Ishikawa (cell line): ENCODE measurements around the gene PTBP3.

Experiments
- CEBPB ChIP-seq: IDR thresholded peaks from 2 replicates; pipeline ENCODE4 v1.6.1; 2012
- CREB1 ChIP-seq: IDR thresholded peaks from 2 replicates; pipeline ENCODE4 v1.6.1; 2012; ENCODE audit warnings: low read depth
- EGR1 ChIP-seq: IDR thresholded peaks from 2 replicates; pipeline ENCODE4 v1.6.1; 2012
- EP300 ChIP-seq: IDR thresholded peaks from 2 replicates; pipeline ENCODE4 v1.6.1; 2012; ENCODE audit warnings: borderline replicate concordance
- FOXM1 ChIP-seq: IDR thresholded peaks from 2 replicates; pipeline ENCODE4 v1.6.1; 2012; ENCODE audit warnings: low read depth, borderline replicate concordance
- NFIC ChIP-seq: IDR thresholded peaks from 2 replicates; pipeline ENCODE4 v1.6.1; 2012
- RAD21 ChIP-seq: IDR thresholded peaks from 2 replicates; pipeline ENCODE4 v1.6.1; 2012; ENCODE audit warnings: low read depth
- TAF1 ChIP-seq: IDR thresholded peaks from 2 replicates; pipeline ENCODE4 v1.6.1; 2012; ENCODE audit warnings: low read depth, mild to moderate bottlenecking
- TCF12 ChIP-seq: IDR thresholded peaks from 2 replicates; pipeline ENCODE4 v1.6.1; 2012; ENCODE audit warnings: low read depth
- TEAD4 ChIP-seq: IDR thresholded peaks from 2 replicates; pipeline ENCODE4 v1.6.1; 2012
- YY1 ChIP-seq: IDR thresholded peaks from 2 replicates; pipeline ENCODE4 v1.6.1; 2012; ENCODE audit warnings: low read depth
- ZBTB7A ChIP-seq: IDR thresholded peaks from 2 replicates; pipeline ENCODE4 v1.6.1; 2012; ENCODE audit warnings: low read depth
- TF ChIP-seq, protein P1 (sequence below): IDR thresholded peaks from 2 replicates; pipeline ENCODE4 v1.6.1; 2012
- TF ChIP-seq, protein P2 (sequence below): IDR thresholded peaks from 2 replicates; pipeline ENCODE4 v1.6.1; 2012
- TF ChIP-seq, protein P3 (sequence below): IDR thresholded peaks from 2 replicates; pipeline ENCODE4 v1.6.1; 2012; ENCODE audit warnings: low read depth, mild to moderate bottlenecking

PTBP3 gene

DNA sequence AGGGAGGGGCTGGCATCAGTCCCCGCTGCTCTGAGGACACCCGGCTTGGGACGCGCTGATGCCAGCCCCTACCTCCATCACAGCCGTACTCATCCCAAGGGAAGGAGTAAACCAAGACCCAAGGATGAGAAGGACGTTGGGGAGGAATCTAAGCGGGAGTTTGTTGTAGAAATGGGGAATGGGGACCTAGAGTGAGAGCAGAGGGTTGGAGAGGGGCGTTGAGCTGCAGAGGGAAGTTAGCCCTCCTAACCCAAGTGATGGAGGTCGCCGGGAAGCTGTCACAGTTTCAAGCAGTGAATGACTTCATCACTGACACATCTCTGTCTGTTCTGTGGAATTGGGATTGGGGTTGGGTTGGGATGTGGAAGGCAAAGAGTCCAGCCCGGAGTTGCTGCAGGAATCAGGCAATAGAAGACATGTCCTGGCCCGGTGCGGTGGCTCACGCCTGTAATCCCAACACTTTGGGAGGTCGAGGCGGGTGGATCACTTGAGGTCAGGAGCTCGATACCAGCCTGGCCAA lies 157.6 kb downstream of the PTBP3 start:
- no peak for TF ChIP-seq YY1
- TF ChIP-seq EP300, result no peak
- TF ChIP-seq ZBTB7A, result no peak
- no peak for TF ChIP-seq EGR1
- TF ChIP-seq NFIC, result no peak
- no peak for TF ChIP-seq CREB1
- TF ChIP-seq TEAD4, result no peak
- TF ChIP-seq, protein P1, sequence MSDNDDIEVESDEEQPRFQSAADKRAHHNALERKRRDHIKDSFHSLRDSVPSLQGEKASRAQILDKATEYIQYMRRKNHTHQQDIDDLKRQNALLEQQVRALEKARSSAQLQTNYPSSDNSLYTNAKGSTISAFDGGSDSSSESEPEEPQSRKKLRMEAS, result no peak
- TF ChIP-seq CEBPB, result no peak
- TF ChIP-seq, protein P2, sequence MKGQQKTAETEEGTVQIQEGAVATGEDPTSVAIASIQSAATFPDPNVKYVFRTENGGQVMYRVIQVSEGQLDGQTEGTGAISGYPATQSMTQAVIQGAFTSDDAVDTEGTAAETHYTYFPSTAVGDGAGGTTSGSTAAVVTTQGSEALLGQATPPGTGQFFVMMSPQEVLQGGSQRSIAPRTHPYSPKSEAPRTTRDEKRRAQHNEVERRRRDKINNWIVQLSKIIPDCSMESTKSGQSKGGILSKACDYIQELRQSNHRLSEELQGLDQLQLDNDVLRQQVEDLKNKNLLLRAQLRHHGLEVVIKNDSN, result no peak
- TF ChIP-seq, protein P3, sequence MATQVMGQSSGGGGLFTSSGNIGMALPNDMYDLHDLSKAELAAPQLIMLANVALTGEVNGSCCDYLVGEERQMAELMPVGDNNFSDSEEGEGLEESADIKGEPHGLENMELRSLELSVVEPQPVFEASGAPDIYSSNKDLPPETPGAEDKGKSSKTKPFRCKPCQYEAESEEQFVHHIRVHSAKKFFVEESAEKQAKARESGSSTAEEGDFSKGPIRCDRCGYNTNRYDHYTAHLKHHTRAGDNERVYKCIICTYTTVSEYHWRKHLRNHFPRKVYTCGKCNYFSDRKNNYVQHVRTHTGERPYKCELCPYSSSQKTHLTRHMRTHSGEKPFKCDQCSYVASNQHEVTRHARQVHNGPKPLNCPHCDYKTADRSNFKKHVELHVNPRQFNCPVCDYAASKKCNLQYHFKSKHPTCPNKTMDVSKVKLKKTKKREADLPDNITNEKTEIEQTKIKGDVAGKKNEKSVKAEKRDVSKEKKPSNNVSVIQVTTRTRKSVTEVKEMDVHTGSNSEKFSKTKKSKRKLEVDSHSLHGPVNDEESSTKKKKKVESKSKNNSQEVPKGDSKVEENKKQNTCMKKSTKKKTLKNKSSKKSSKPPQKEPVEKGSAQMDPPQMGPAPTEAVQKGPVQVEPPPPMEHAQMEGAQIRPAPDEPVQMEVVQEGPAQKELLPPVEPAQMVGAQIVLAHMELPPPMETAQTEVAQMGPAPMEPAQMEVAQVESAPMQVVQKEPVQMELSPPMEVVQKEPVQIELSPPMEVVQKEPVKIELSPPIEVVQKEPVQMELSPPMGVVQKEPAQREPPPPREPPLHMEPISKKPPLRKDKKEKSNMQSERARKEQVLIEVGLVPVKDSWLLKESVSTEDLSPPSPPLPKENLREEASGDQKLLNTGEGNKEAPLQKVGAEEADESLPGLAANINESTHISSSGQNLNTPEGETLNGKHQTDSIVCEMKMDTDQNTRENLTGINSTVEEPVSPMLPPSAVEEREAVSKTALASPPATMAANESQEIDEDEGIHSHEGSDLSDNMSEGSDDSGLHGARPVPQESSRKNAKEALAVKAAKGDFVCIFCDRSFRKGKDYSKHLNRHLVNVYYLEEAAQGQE, result no peak
- TF ChIP-seq FOXM1, result no peak
- no peak for TF ChIP-seq TAF1
- TF ChIP-seq RAD21, result no peak
- TF ChIP-seq TCF12, result no peak

DNA sequence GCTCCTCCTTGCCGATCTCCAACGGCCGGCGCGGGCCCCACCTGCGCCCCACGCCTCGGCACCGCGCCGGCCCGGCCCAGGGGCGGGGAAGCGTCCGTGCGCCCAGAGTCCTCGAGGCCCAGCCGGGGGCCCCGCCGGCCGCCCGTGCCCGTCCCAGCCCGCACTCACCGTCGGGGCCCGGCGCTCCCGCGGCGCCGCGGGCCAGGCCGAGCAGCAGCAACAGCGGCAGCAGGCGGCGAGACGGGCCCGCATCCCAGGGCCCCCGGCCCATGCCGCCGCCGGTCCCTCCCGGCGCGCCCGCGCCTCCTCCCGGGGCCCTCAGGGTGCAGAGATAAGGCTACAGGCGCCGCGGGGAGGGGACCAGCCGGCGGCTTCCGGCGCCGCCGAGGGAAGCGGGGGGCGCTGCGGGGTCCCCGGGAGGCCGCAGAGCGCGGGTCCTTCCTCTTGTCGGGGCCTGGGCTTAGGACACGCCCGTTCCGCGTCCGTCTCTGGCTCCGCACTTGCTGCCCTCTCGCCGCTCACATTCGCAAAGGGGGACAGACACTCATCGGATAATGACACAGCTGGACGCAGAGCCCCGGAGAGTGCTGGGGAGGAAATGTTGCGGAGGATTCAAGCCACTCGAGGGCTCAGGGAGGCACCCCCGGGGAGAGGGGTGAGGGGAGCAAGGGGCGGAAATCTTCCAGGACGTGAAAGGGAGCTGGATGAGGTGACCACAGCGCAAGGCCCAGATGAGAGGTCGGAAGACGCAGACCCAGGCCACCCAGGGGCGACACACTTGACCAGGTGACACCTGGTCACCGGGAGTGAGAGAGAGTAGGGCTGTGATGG lies 158.2 kb downstream of the PTBP3 start, which contains the start of gene SUSD1:
Gene SUSD1 (minus strand): TSS at position 333 of the 831 bp plus-strand sequence. CDS start 62 bp downstream, at position 271.
- no peak for TF ChIP-seq NFIC
- TF ChIP-seq, protein P1, result peak; percentile 5; the same call in 1 of the 2 replicates
- TF ChIP-seq ZBTB7A, result peak; percentile 62; the same call in 1 of the 2 replicates
- no peak for TF ChIP-seq CREB1

DNA sequence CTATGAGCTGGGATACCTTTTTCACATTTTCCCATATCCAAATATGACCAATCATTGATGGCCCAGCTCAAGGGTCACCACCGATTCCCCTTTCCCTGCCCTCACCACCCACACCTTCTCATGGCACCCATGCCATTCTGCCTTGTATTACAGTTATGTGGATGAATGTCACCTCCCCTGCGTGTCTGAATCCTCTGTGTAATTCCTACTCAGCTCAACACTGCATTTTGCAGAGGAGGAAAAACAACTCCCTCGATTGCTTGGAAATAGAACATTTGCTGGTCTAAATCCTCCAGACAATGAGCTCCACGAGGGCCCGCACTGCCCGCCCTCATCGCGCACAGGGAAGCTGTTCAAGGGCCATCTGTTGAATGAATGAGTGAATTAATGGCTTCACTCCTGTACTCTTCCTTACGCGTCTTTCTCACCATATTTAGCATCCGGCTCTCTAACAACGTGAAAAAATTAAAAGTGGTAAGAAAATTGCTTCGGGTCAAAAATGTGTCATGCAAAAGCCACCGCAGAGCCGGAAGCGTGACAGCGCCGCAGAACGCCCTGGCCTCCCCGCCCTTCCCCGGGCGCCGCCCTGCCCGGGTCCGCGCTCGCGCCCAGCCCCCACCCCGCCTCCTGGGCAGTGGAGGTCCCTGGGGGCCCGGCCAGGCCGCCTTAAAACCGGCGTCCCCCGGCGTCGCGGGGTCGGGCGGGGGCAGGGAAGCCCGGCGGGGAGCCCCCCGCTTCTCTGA lies 159.0 kb downstream of the PTBP3 start:
- no peak for TF ChIP-seq NFIC
- TF ChIP-seq, protein P1, result peak; percentile 64
- TF ChIP-seq ZBTB7A, result no peak
- no peak for TF ChIP-seq RAD21
- peak; percentile 31; the same call in 1 of the 2 replicates for TF ChIP-seq TCF12

DNA sequence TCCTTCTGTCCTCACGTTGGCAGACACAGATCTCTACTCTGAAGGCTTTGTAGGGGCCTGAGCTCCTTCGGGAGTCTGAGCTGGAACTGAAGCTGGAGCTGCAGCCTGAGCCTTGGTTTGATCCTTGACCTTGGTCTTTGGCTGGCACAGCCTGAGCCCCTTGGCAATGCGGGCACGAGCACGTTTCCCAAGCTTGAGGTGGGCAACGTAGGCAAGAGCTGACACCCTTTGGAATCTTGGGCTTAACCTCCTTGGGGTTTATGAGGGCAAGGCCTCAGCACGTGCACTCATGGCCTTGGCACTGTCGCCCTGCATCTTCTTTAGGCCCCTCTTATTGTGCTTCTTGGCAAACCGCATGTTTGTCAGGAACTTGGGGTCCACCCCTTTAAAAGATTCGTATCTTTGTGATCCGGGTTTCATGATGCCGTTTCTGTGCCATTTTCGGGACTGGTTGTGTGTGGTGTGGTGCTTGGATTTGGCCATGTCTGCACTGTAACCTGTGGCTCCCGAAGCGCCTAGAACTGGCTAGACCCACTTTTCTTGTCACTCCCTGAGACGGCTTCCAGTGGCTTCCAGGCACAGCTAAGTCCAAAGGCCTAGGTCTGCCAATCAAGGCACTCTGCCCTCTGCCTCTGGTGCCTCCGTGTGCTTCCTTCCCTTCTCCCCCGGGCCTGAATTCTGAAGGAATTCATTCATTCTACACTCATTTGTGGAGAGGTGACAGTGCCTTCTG lies 159.8 kb downstream of the PTBP3 start:
- TF ChIP-seq TCF12, result no peak
- TF ChIP-seq FOXM1, result no peak
- no peak for TF ChIP-seq EP300
- TF ChIP-seq, protein P2, result no peak
- TF ChIP-seq CREB1, result no peak
- TF ChIP-seq TEAD4, result no peak
- no peak for TF ChIP-seq NFIC
- TF ChIP-seq, protein P3, result no peak
- TF ChIP-seq TAF1, result no peak
- TF ChIP-seq ZBTB7A, result no peak
- TF ChIP-seq RAD21, result no peak

DNA sequence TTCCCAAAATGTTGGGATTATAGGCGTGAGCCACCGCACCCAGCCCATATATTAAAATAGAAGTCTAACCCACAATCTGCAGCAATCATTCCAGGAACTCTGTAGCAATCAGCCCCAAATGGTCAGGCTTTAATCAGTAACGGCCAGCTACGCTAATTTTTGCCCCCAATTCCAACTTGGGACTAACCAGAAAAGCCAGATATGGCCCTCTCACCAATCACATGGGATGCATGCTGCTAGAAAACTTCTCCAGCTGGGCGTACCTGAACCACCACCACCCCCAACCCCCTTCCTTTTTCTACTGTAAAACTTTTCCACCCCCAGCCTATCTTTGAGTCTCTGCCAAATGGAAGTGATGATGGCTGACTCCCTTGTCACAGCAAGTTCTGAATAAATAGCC lies 162.5 kb downstream of the PTBP3 start:
- TF ChIP-seq EP300 (no peak), NFIC (no peak), CEBPB (no peak), TEAD4 (no peak), RAD21 (no peak), EGR1 (no peak), FOXM1 (no peak), CREB1 (no peak), TCF12 (no peak), YY1 (no peak), ZBTB7A (no peak), TAF1 (no peak)
- TF ChIP-seq, protein P2, result no peak
- TF ChIP-seq, protein P1, result no peak
- TF ChIP-seq, protein P3, result no peak
